ENCODE results near the gene RAB18. TPM values are rescaled to one million over a fixed set of nuclear protein-coding genes. Genes with fewer than 3 reads are reported as not detected.
A peak's percentile ranks its signal among the peaks of the same experiment; 100 is the strongest.

The RAB18 gene
- total RNA-seq, 1 donor from 2014 or later, result 72.3 TPM

GRCh38 chr10:27547047-27547446 is 42.9 kb downstream of the RAB18 start:
- H3K27ac Mint-ChIP-seq (ENCODE audit: unreplicated experiment), result no peak overlapping the region
- H3K36me3 Mint-ChIP-seq (ENCODE audit: low read depth), result peaks cover 11% of the 10 kb centered on the region
- no peak for DNase-seq (ENCODE audit: low read depth, low spot score)
- H3K4me1 Mint-ChIP-seq, result no peaks in the 10 kb centered on the region
- peaks cover 2% of the 10 kb centered on the region for H3K9me3 Mint-ChIP-seq
- no peaks in the 10 kb centered on the region for H3K27me3 Mint-ChIP-seq (ENCODE audit: low read depth)
- no peak overlapping the region for H3K4me3 Mint-ChIP-seq
- TF ChIP-seq, protein P1, sequence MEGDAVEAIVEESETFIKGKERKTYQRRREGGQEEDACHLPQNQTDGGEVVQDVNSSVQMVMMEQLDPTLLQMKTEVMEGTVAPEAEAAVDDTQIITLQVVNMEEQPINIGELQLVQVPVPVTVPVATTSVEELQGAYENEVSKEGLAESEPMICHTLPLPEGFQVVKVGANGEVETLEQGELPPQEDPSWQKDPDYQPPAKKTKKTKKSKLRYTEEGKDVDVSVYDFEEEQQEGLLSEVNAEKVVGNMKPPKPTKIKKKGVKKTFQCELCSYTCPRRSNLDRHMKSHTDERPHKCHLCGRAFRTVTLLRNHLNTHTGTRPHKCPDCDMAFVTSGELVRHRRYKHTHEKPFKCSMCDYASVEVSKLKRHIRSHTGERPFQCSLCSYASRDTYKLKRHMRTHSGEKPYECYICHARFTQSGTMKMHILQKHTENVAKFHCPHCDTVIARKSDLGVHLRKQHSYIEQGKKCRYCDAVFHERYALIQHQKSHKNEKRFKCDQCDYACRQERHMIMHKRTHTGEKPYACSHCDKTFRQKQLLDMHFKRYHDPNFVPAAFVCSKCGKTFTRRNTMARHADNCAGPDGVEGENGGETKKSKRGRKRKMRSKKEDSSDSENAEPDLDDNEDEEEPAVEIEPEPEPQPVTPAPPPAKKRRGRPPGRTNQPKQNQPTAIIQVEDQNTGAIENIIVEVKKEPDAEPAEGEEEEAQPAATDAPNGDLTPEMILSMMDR (conservative IDR thresholded peaks at IDR 0.05), result no peak

GRCh38 chr10:27547482-27547881 is 43.4 kb downstream of the RAB18 start:
- DNase-seq (ENCODE audit: low read depth, low spot score), result no peak
- H3K4me3 Mint-ChIP-seq, result no peak overlapping the region
- peaks cover 11% of the 10 kb centered on the region for H3K36me3 Mint-ChIP-seq (ENCODE audit: low read depth)
- no peaks in the 10 kb centered on the region for H3K4me1 Mint-ChIP-seq
- peaks cover 2% of the 10 kb centered on the region for H3K9me3 Mint-ChIP-seq
- H3K27me3 Mint-ChIP-seq (ENCODE audit: low read depth), result no peaks in the 10 kb centered on the region
- H3K27ac Mint-ChIP-seq (ENCODE audit: unreplicated experiment), result no peak overlapping the region
- TF ChIP-seq, protein P1 (conservative IDR thresholded peaks at IDR 0.05), result no peak

- peaks cover 2% of the 10 kb centered on the region for H3K9me3 Mint-ChIP-seq
- TF ChIP-seq, protein P1 (conservative IDR thresholded peaks at IDR 0.05), result no peak
- H3K4me3 Mint-ChIP-seq, result no peak overlapping the region
- H3K27ac Mint-ChIP-seq (ENCODE audit: unreplicated experiment), result no peak overlapping the region
- no peak for DNase-seq (ENCODE audit: low read depth, low spot score)
- no peaks in the 10 kb centered on the region for H3K4me1 Mint-ChIP-seq
- H3K36me3 Mint-ChIP-seq (ENCODE audit: low read depth), result peaks cover 6% of the 10 kb centered on the region
- no peaks in the 10 kb centered on the region for H3K27me3 Mint-ChIP-seq (ENCODE audit: low read depth)
These were observed 46.7 kb downstream of the RAB18 start for GRCh38 chr10:27550823-27551222.

- Mint-ChIP-seq H3K4me3 (no peak overlapping the region), H3K27ac (ENCODE audit: unreplicated experiment) (no peak overlapping the region), H3K36me3 (ENCODE audit: low read depth) (no peaks in the 10 kb centered on the region), H3K27me3 (ENCODE audit: low read depth) (peaks cover 23% of the 10 kb centered on the region), H3K4me1 (no peaks in the 10 kb centered on the region), H3K9me3 (no peaks in the 10 kb centered on the region)
- TF ChIP-seq, protein P1 (conservative IDR thresholded peaks at IDR 0.05), result peak; percentile 91
- peak; percentile 61 for DNase-seq (ENCODE audit: low read depth, low spot score)
These were observed 54.5 kb downstream of the RAB18 start for GRCh38 chr10:27558612-27559020.

- H3K4me3 Mint-ChIP-seq, result no peak overlapping the region
- H3K4me1 Mint-ChIP-seq, result no peaks in the 10 kb centered on the region
- TF ChIP-seq, protein P1 (conservative IDR thresholded peaks at IDR 0.05), result no peak
- H3K9me3 Mint-ChIP-seq, result peaks cover 5% of the 10 kb centered on the region
- H3K27me3 Mint-ChIP-seq (ENCODE audit: low read depth), result peaks cover 23% of the 10 kb centered on the region
- DNase-seq (ENCODE audit: low read depth, low spot score), result no peak
- no peaks in the 10 kb centered on the region for H3K36me3 Mint-ChIP-seq (ENCODE audit: low read depth)
- H3K27ac Mint-ChIP-seq (ENCODE audit: unreplicated experiment), result no peak overlapping the region
These were observed 57.2 kb downstream of the RAB18 start for GRCh38 chr10:27561334-27561733.

GRCh38 chr10:27564398-27564797 is 60.3 kb downstream of the RAB18 start:
- Mint-ChIP-seq H3K9me3 (peaks cover 7% of the 10 kb centered on the region), H3K36me3 (ENCODE audit: low read depth) (no peaks in the 10 kb centered on the region)
- TF ChIP-seq, protein P1 (conservative IDR thresholded peaks at IDR 0.05), result no peak

More at GRCh38 chr10:27564398-27564797, 60.3 kb downstream of the RAB18 start:
- Mint-ChIP-seq H3K4me1 (no peaks in the 10 kb centered on the region), H3K4me3 (no peak overlapping the region), H3K27ac (ENCODE audit: unreplicated experiment) (no peak overlapping the region), H3K27me3 (ENCODE audit: low read depth) (peaks cover 6% of the 10 kb centered on the region)
- no peak for DNase-seq (ENCODE audit: low read depth, low spot score)
